SKM-1 treated with dmso at 0.1 percent for 144 hours (cell line): ENCODE data around the gene FLACC1.
"Not testable (repeated sequence)": the region's sequence is repeated elsewhere in the genome, so short reads cannot be mapped to it uniquely, and the experiment has no call there.

Experiments
- DNase-seq: peaks from one replicate; lab custom pipeline; 2025; ENCODE audit not compliant: unreplicated experiment; lab: John Stamatoyannopoulos, UW

The FLACC1 gene

DNA sequence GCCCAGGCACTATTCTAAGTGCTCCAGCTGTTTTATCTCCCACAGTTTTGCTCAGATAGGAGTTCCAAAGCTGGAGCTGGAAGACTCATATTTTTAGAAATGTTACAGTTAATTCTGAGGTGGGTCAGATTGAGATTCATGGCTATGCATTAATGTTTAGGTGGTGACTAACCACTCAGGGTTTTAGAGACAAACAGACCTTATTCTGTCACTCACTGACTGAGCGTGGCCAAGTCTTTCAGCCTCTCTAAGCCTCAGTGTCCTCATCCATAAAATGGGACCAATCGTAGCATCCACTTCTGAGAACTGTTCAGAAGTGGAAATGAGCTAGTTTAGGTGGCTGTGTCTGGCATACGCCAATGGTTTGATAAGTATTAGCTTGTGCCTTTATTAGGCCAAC, 101.1 kb downstream of the FLACC1 start:
- DNase-seq: no peak

DNA sequence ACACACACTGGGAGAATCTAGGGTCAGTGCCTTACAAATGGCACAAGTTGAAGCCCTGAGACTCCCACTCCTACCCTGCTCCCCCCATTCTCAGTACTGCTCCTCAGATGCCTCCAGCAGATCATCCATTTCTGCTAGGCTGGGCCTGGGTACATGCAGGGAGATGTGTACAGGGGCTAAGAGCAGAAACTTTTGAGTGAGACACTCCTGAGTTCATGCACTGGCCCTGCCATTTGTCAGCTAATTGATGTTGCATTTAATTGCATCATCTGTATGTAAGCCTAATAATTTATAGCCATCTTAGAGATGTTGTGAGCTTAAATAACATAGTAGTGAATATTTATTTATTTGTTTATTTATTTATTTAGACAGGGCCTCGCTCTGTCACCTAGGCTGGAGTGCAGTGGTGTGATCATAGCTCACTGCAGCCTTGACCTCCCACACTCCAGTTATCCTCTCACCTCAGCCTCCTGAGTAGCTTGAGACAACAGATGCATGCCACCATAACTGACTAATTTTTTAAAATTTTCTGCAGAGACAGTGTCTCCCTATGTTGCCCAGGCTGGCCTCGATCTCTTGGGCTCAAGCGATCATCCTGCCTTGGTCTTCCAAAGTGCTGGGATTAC, 101.6 kb downstream of the FLACC1 start:
- DNase-seq: no peak

DNA sequence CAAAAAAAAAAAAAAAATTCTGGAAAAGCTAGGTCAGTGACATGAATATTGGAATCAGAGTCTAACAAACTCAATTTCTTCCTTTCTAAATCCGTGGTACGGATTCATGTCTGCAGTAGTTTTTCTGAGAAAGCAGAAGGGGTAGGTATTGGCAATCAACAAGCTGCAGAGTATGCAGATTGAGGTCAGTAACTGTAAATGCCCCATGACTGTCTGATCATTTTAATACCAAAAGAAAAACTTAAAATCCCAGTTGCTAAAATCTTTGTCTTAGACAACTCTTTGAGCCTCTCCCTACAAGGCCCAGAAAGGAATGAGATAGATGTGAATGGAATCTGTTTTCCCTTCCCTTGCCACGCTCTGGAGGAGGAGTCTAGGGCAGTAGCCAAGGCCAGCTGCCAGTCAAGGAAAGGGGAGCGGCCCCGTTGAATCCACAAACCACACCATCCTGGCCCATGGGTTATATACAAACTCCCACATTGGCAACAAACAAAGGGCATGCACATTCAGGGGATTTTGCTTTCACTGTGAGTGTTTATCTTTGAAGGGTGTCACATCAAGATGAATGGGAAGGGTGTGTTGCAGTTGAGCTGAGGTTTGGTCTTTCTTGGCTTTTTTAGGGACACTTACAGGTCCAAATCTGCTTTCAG, 102.9 kb downstream of the FLACC1 start:
- no peak for DNase-seq

DNA sequence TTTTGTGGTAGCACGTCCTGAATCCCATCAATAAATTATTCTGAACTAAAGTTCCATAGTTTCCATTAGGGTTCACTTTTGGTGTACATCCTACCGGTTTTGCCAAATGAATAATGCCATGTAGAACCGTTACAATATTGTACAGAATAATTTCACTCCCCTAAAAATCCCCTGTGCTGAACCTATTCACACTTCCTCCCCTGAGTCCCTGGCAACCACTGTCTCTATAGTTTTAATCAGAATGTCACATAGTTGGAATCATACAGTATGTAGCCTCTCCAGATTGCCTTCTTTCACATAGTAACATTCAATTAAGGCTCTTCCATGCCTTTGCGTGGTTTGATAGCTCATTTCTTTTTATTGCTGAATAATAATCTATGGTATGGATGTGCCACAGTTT, 106.4 kb downstream of the FLACC1 start:
- DNase-seq: no peak

DNA sequence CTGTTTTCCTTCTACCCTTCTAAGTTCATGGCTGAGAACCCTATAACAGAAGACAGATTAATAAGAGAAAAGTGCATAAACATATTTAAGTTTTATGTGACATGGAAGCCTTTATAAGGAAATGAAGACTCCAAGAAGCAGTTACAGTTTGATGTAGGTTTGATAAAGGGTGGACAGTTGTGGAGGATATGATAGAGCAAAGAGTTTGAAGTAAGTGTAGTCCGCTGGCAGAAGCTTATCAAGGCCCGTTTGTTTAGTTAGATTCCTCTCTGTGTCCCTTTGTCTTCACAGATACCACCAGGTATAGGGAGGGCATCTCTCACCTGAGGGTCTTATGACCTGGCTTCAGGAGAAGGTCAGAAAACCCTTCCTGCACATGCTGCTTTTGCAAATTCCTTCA, 107.3 kb downstream of the FLACC1 start:
- no peak for DNase-seq

DNA sequence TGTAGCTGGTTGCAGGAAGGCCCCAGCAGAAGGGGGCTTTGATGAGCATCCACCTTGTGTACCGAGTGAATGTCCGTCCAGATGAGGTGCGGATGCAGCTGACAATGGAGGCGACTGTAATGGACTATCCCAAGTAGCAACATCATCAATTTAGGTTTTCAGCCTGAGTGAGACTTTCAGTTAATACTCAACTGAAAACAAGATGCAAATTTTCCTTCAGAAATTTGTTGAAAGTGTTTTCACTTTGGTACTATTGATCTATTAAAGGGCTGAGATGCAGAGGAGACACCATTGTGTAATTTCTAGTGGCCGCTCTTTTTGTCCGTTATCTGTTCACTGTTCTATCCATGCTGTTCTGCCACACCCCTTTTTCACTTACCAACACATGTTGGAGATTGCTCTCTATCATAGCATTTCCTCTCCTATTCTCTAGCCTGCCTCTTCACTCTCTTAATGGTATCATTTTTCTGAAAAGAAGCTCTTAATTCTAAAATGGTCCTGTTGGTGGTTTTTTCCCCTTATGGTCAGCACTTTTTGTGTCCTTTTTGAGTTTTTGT, 108.8 kb downstream of the FLACC1 start:
- no peak for DNase-seq

DNA sequence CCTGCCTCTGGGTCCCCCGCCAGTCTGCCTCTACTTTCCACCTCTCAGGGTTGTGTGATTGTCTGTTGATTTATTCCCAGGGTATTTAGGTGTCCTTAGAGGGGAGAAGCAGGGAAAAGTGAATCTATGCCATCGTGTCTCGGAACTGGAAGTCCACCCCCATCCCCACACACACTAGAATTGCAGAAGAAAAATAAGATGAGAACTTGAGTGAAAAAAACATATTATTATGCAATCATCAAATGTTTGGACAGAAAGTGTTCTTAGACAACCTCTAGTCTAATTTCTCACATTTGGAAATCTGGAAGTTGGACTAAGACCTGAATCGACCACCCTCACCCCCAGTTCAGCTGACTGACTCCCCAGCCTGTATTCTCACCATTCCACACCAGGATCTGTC, 110.9 kb downstream of the FLACC1 start:
- no peak for DNase-seq

DNA sequence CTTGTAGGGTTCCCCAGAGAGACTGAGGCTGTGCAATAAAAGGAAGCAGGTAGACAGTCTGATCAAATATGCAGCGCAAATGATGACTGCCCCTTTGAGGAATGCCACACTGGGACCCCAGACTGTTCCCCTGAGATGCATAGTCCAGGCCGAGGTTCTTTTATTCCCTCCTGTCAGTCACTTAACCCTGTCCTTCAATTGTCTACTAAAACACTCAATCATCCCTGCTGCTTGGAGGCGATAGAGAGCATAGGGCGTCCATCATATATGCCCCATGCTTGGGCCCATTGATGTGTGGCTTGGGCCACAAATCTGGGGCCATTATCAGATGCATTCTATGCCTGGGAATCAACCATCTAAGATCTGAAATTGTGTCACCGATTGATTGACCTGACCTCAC, 112.3 kb downstream of the FLACC1 start:
- no peak for DNase-seq

DNA sequence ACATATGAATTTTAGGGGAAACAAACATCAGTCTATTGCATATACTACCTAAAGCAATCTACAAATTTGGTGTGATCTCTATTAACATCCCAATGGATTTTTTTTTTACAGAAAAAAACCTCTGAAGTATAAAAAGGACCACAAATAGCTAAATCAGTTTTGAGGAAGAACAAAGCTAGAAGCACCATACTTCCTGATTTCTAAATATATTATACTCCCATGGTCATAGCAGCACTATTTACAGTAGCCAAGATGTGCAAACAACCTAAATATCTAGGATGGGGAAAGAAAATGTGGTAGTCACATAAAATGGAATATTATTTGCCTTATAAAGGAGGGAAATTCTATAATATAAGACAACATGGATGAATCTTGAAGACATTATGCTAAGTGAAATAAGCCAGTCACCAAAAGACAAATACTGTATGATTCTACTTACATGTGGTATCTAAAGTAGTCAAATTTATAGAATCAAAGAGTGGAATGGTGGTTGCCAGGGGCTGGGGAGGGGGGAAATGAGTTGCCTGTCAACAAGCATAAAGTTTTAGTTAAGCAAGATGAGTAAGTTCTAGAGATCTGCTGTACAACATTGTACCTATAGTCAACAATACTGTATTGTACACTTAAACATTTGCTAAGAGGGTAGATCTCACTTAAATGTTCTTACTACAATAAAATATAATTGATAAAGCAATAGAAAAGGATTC, 114.4 kb downstream of the FLACC1 start:
- DNase-seq: peak; percentile 36

DNA sequence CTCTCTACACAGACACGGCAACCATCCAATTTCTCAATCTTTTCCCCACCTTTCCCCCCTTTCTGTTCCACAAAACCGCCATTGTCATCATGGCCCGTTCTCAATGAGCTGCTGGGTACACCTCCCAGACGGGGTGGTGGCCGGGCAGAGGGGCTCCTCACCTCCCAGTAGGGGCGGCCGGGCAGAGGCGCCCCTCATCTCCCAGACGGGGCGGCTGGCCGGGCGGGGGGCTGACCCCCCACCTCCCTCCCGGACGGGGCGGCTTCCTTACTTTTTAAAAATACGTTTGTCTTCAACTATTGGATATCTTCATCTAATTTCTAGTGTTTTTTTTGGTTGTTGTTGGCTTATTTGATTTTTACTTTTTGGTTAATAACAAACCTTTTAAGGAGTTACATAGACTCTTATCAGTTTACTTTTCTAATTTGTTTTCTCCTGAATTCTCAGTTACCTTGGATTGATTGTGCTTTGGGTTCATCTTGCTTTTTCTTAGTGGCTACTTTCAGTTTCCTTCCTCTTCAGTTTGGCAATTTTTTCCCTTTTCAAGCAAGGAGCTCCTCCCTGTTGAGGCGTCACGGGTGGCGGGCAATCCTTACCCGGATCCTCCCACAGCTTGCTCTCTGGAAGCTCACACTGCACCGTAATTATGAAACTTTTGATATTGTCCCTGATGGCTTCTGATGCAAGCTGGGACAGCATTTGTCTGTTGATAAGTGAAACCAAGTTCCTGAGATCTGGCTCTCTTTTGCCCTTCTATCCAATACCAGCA, 117.8 kb downstream of the FLACC1 start:
- DNase-seq: not testable (repeated sequence)
